AG10803 (cell line): ENCODE results near the gene SHROOM3.
"Not testable (repeated sequence)": the region's sequence is repeated elsewhere in the genome, so short reads cannot be mapped to it uniquely, and the experiment has no call there.

Source experiments
- DNase-seq: peaks from one replicate; pipeline ENCODE4 v3.0.0; 2010; ENCODE audit warnings: low read depth
- H3K4me3 ChIP-seq: 2 replicates; pipeline ENCODE4 v1.5.1; 2011; ENCODE audit warnings: mild to moderate bottlenecking, low read length, control low read depth
- TF ChIP-seq, protein P1 (sequence below): conservative IDR thresholded peaks from 2 replicates; pipeline ENCODE4 v1.5.1; 2011; ENCODE audit warnings: mild to moderate bottlenecking, low read length, control low read depth, inconsistent platforms

Gene SHROOM3

DNA sequence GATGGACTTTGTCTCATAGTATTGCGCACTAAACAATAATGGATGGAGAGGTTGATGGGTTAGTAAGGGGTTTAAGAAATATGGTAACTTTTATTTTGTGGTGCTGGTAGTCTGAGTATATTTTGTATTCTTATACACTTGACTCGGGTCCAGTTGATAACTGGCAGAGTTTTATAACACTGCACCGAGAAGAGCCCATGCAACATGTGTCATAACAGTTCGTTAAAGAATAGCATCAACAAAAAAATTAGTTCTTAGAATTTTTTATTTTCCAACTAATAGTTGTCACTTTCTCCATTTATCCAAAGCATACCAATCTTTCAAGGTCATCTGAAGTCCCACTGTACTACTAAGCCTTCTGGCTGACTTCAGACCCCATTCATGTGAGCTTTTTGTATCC lies 287.8 kb downstream of the SHROOM3 start:
- no peak overlapping the region for H3K4me3 ChIP-seq
- DNase-seq, result no peak
- TF ChIP-seq, protein P1, sequence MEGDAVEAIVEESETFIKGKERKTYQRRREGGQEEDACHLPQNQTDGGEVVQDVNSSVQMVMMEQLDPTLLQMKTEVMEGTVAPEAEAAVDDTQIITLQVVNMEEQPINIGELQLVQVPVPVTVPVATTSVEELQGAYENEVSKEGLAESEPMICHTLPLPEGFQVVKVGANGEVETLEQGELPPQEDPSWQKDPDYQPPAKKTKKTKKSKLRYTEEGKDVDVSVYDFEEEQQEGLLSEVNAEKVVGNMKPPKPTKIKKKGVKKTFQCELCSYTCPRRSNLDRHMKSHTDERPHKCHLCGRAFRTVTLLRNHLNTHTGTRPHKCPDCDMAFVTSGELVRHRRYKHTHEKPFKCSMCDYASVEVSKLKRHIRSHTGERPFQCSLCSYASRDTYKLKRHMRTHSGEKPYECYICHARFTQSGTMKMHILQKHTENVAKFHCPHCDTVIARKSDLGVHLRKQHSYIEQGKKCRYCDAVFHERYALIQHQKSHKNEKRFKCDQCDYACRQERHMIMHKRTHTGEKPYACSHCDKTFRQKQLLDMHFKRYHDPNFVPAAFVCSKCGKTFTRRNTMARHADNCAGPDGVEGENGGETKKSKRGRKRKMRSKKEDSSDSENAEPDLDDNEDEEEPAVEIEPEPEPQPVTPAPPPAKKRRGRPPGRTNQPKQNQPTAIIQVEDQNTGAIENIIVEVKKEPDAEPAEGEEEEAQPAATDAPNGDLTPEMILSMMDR, result no peak

GRCh38 chr4:76723373-76723772 lies 288.3 kb downstream of the SHROOM3 start:
- no peak overlapping the region for H3K4me3 ChIP-seq
- TF ChIP-seq, protein P1, result peak; percentile 49
- DNase-seq, result peak; percentile 59

DNA sequence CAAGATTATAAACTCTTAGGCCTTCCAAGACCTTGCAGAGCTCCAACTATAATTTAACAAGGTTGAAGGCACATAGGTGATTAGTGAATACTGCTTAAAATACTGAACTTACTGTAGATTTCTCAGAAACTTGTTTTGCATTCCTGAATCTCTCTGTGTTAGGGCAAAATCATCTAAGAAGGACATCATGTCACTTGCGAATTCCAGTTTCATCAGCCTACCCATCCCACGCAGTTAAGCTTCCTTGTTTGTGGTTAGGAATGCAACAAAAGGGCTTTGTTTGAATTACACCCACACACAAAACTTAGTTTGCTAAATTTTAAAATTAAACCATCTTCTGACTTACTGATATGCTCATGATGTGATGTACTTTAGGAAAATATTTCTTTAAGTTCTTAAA lies 288.9 kb downstream of the SHROOM3 start:
- DNase-seq, result peak; percentile 92
- TF ChIP-seq, protein P1, result no peak
- no peak overlapping the region for H3K4me3 ChIP-seq

- no peak overlapping the region for H3K4me3 ChIP-seq
Measured at GRCh38 chr4:76725039-76725438, 290.0 kb downstream of the SHROOM3 start.

DNA sequence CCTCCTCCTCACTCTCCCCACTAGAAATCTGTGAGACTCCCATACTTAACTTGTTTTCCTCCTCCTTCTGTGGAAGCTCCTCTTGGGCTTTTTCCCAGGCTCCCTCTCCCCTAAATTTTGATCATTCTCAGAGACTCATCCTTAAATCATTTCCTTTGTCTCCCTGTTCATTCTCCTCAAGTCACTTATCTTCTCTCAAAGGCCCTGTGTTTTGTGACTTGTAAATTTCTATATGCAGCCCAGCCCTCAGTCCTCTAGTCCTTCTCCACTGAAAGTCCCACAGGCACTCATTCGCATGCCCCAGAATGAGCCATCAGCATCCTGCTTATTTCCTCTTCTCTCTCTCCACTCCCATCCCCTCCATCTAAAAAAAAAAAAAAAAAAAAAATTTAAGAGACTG lies 291.1 kb downstream of the SHROOM3 start:
- TF ChIP-seq, protein P1, result no peak
- H3K4me3 ChIP-seq, result no peak overlapping the region
- DNase-seq, result peak; percentile 43

More at GRCh38 chr4:76725039-76725438, 290.0 kb downstream of the SHROOM3 start:
- TF ChIP-seq, protein P1, result no peak
- no peak for DNase-seq

- TF ChIP-seq, protein P1, result no peak
- H3K4me3 ChIP-seq, result no peak overlapping the region
- no peak for DNase-seq
Measured at GRCh38 chr4:76726631-76727030, 291.6 kb downstream of the SHROOM3 start.

DNA sequence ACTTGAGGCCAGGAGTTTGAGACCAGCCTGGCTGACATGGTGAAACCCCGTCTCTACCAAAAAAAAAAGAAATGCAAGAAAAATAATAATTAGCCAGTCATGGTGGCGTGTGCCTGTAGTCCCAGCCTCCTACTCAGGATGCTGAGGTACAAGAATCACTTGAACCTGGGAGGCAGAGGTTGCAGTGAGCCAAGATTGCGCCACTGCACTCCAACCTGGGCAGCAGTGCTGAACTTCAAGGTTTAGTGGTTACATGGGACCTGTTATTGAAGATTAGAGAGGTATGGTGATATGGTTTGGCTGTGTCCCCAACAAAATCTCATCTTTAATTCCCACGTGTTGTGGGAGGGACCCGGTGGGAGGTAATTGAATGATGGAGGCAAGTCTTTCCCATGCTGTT lies 292.9 kb downstream of the SHROOM3 start:
- not testable (repeated sequence) for H3K4me3 ChIP-seq

GRCh38 chr4:76729460-76729859 lies 294.4 kb downstream of the SHROOM3 start:
- no peak overlapping the region for H3K4me3 ChIP-seq
- TF ChIP-seq, protein P1, result no peak
- DNase-seq, result no peak

More for the DNA sequence above, 292.9 kb downstream of the SHROOM3 start:
- DNase-seq, result not testable (repeated sequence)
